Psoas muscle (tissue), 8 donors: ENCODE results near the gene SLC2A4. TPM values are rescaled to one million over a fixed set of nuclear protein-coding genes. Genes with fewer than 3 reads are reported as not detected.

ENCODE experiments used
- ATAC-seq, 4 donors: fragments of 200-7000 bp; cut with Tn5 transposase; one replicate each; pipeline ENCODE4 v1.9.1; 2020; ENCODE audit warnings: moderate library complexity in 3 of 4, mild to moderate bottlenecking in 2 of 4
- DNase-seq, 2 donors: peaks; one replicate each; pipeline ENCODE4 v3.0.0-alpha.2; 2020
- H3K27ac ChIP-seq: fragments of 200-600 bp; one replicate; pipeline ENCODE4 v1.8.0; 2022
- H3K27me3 ChIP-seq, 3 donors: fragments of 200-600 bp in 1 of 3; one replicate each; pipeline versions ENCODE4 v1.6.1 to v1.8.0; 2013 to 2022; ENCODE audit warnings: low read length in 2 of 3, mild to moderate bottlenecking in 2 of 3, moderate library complexity in 1 of 3; ENCODE audit not compliant: insufficient read depth in 3 of 3
- H3K36me3 ChIP-seq, 2 donors: fragments of 200-600 bp in 1 of 2; one replicate each; pipeline versions ENCODE4 v1.6.1 to v1.8.0; 2013 to 2022; ENCODE audit warnings: low read depth in 1 of 2, mild to moderate bottlenecking in 1 of 2, moderate library complexity in 1 of 2; ENCODE audit not compliant: insufficient read depth in 1 of 2
- H3K4me1 ChIP-seq: fragments of 200-600 bp; one replicate; pipeline ENCODE4 v1.8.0; 2022
- H3K4me3 ChIP-seq: fragments of 200-600 bp; one replicate; pipeline ENCODE4 v1.8.0; 2022; ENCODE audit warnings: mild to moderate bottlenecking
- H3K9me3 ChIP-seq: fragments of 200-600 bp; one replicate; pipeline ENCODE4 v1.8.0; 2022
- CTCF ChIP-seq: fragments of 200-600 bp; IDR thresholded peaks from one replicate; pipeline ENCODE4 v1.8.0; 2022; ENCODE audit warnings: antibody characterized with exemption
- WGBS, 3 donors: extraction: QIAGEN DNeasy Blood & Tissue Kit; methylation state at CpG; one replicate each; pipeline versions ENCODE4 v1.1.6 to v1.1.7; 2013; 5-methylcytosine and 5-hydroxymethylcytosine counted together
- intact Hi-C, 2 donors: fragments of 100-400 bp; cut with DNase I; formaldehyde crosslinking; loops; one replicate each; pipeline versions ENCODE4 v1.11.0 to v1.14.2; 2022
- polyA plus RNA-seq, 3 donors: library from polyadenylated mRNA; stranded (reverse); fragments of 200-250 nt; gene quantifications; one replicate each; pipeline ENCODE4 v1.2.3, GENCODE V29; 2013
- total RNA-seq, 4 donors: library from RNA; stranded (reverse); fragmentation: NEBNext Ultra II Directional in 2 of 4; extraction: Animal tissue kit (Norgen Biotek cat#: 25700) in 2 of 4; gene quantifications; one replicate each; pipeline versions ENCODE4 v1.2.1 to v1.2.4, GENCODE V29; 2021 to 2023
- donor health status: healthy with polysubstance abuse.
- donor health status: DM: no; HTN: no; CAD: no; lungs with moderate emphysema.
- donor health status: Bipolar disorder and iron deficiency.
- donor health status: healthy.
- donor health status: DM: yes; HTN: yes; CAD: no.
- donor health status: DM: no; HTN: no; CAD: no.
- donor health status: DM: no; HTN: no; CAD: no.
- donor health status: DM: yes; HTN: yes; CAD: no.

SLC2A4 gene
- total and polyA plus RNA-seq, 7 donors: 19.4 to 257 (median 127) TPM

- WGBS, 3 donors: 79 to 83% (median 79%) methylated on average over 15 to 16 of the region's 16 CpGs
- Histone ChIP-seq H3K27ac (no peak overlapping the region), H3K4me3 (no peak overlapping the region), H3K27me3 (no peaks in the 10 kb centered on the region), H3K9me3 (no peaks in the 10 kb centered on the region), H3K4me1 (peaks cover 30% of the 10 kb centered on the region), H3K36me3 (peaks cover 18 to 87% of the 10 kb centered on the region in 2 donors)
- ATAC-seq (no peak), DNase-seq (no peak)
- TF ChIP-seq CTCF: no peak
- intact Hi-C loops: no loop called here
Measured at GRCh38 chr17:7317161-7317803, 35.8 kb downstream of the SLC2A4 start.

- WGBS, 3 donors: 82 to 97% (median 85%) methylated on average over 13 of the region's 13 CpGs
- DNase-seq (no peak), ATAC-seq (no peak)
- no peak overlapping the region for H3K4me3 ChIP-seq
- intact Hi-C loops: no loop called here
- H3K9me3 ChIP-seq: no peaks in the 10 kb centered on the region
- no peaks in the 10 kb centered on the region for H3K27me3 ChIP-seq
- H3K36me3 ChIP-seq: peaks cover 17 to 87% of the 10 kb centered on the region in 2 donors
- no peak for TF ChIP-seq CTCF
- no peak overlapping the region for H3K27ac ChIP-seq
- H3K4me1 ChIP-seq: peaks cover 20% of the 10 kb centered on the region
Measured at GRCh38 chr17:7318121-7318860, 36.8 kb downstream of the SLC2A4 start.

GRCh38 chr17:7321466-7321865, 39.9 kb downstream of the SLC2A4 start:
- no peak overlapping the region for H3K4me3 ChIP-seq
- no peaks in the 10 kb centered on the region for H3K4me1 ChIP-seq
- TF ChIP-seq CTCF: no peak
- no peak for DNase-seq
- ATAC-seq: no peak
- intact Hi-C loops: no loop called here
- no peaks in the 10 kb centered on the region for H3K9me3 ChIP-seq
- H3K27ac ChIP-seq: no peak overlapping the region
- WGBS, 3 donors: 85 to 95% (median 87%) methylated on average over 15 of the region's 15 CpGs
- no peaks in the 10 kb centered on the region for H3K27me3 ChIP-seq
- H3K36me3 ChIP-seq: peaks cover 17 to 100% of the 10 kb centered on the region in 2 donors

GRCh38 chr17:7322520-7323194, 41.1 kb downstream of the SLC2A4 start:
- ATAC-seq: no peak
- 85 to 92% (median 88%) methylated on average over 22 of the region's 22 CpGs for WGBS, 3 donors
- intact Hi-C loops: no loop called here

More at GRCh38 chr17:7322520-7323194, 41.1 kb downstream of the SLC2A4 start:
- Histone ChIP-seq H3K4me3 (no peak overlapping the region), H3K9me3 (no peaks in the 10 kb centered on the region), H3K27me3 (no peaks in the 10 kb centered on the region), H3K27ac (no peak overlapping the region), H3K36me3 (peaks cover 17 to 94% of the 10 kb centered on the region in 2 donors), H3K4me1 (peaks cover 2% of the 10 kb centered on the region)
- DNase-seq: no peak
- TF ChIP-seq CTCF: no peak
